Brain microvascular endothelial cell (primary cell): Measurements from ENCODE around the gene TSPO.

ENCODE experiments used
- DNase-seq: peaks from one replicate; pipeline ENCODE4 v3.0.0-alpha.2; 2020
- H3K27ac ChIP-seq: fragments of 250-450 bp; sonication (Bioruptor Pico); 2 replicates; pipeline ENCODE4 v1.5.1; 2020; ENCODE audit warnings: mild to moderate bottlenecking, moderate library complexity
- H3K27me3 ChIP-seq: fragments of 250-450 bp; sonication (Bioruptor Pico); replicated peaks from 2 replicates; pipeline ENCODE4 v1.5.1; 2020; ENCODE audit warnings: mild to moderate bottlenecking
- H3K36me3 ChIP-seq: fragments of 250-450 bp; sonication (Bioruptor Pico); replicated peaks from 2 replicates; pipeline ENCODE4 v1.5.1; 2020; ENCODE audit warnings: mild to moderate bottlenecking
- H3K4me3 ChIP-seq: 2 replicates; pipeline ENCODE4 v1.5.1; 2011; ENCODE audit warnings: low read depth, mild to moderate bottlenecking, control low read depth, low read length, moderate library complexity
- in situ Hi-C: cut with HindIII; loops from 2 replicates; pipeline ENCODE4 v1.10.0; 2017; ENCODE audit warnings: low sequenced_read_pairs, low pct_ligation_motif_present
- TF ChIP-seq, protein P1 (sequence below): IDR thresholded peaks from 2 replicates; pipeline ENCODE4 v1.5.1; 2011; ENCODE audit warnings: low read depth, mild to moderate bottlenecking, moderate library complexity, low read length, control low read depth, inconsistent platforms; ENCODE audit errors: missing control alignments

Gene TSPO

DNA sequence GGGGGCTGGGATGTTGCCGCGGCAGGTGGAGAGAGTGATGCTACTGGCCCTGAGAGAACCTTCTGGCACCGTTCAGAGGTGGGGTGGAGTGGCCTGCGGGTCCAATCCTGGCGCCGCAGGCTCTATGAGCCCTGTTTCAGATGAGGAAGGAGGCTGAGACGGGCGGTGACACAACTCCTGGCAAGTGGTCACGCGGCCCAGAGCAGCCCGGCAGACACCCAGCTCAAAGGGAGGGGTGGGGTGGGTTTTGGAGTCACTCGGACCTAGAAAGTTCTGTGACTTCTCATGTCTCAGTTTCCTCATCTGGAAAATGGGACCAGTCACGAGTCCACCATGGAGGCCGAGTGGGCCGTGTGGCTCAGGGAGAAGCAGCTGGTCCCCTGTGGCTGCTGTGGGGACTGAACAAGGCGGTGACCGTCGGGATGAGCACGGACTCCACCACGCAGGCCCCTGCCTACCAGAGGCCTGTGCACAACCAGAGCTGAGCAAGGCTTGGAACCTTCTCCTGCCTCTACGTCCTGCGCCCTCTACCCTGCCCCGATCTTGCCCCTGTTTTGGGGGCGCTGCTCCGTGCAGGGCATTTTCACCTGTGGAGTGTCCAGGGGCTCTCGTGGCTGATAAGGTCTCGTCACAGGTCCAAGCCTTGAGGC, 3.7 kb downstream of the TSPO start:
- no peak for DNase-seq
- in situ Hi-C loops: no loop called here
- no peak overlapping the region for H3K27ac ChIP-seq
- H3K36me3 ChIP-seq: peaks cover 21% of the 10 kb centered on the region
- H3K4me3 ChIP-seq: no peak overlapping the region
- TF ChIP-seq, protein P1, sequence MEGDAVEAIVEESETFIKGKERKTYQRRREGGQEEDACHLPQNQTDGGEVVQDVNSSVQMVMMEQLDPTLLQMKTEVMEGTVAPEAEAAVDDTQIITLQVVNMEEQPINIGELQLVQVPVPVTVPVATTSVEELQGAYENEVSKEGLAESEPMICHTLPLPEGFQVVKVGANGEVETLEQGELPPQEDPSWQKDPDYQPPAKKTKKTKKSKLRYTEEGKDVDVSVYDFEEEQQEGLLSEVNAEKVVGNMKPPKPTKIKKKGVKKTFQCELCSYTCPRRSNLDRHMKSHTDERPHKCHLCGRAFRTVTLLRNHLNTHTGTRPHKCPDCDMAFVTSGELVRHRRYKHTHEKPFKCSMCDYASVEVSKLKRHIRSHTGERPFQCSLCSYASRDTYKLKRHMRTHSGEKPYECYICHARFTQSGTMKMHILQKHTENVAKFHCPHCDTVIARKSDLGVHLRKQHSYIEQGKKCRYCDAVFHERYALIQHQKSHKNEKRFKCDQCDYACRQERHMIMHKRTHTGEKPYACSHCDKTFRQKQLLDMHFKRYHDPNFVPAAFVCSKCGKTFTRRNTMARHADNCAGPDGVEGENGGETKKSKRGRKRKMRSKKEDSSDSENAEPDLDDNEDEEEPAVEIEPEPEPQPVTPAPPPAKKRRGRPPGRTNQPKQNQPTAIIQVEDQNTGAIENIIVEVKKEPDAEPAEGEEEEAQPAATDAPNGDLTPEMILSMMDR: no peak
- no peaks in the 10 kb centered on the region for H3K27me3 ChIP-seq

DNA sequence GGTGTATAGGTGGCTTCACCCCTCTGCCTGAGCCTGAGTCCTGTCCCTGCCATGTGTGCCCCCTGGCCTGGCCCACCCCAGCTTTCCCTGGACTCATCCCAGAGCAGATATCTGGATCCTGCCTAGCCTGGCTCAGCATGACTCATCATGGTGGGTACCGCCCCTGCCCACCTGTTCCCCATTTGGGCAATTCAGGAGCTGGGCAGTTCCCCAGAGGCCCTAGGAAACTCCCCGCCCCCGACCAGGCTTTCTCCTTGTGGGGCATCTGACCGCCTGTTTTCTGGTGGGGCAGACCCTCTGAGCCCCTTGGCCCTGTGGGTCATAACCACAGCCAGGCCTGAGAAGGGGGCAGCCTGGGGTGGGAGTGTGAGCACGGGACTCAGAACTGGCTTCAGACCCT, 4.4 kb downstream of the TSPO start:
- in situ Hi-C loops: no loop called here
- no peak overlapping the region for H3K4me3 ChIP-seq
- H3K36me3 ChIP-seq: peaks cover 29% of the 10 kb centered on the region
- H3K27ac ChIP-seq: no peak overlapping the region
- DNase-seq: no peak
- TF ChIP-seq, protein P1: no peak
- no peaks in the 10 kb centered on the region for H3K27me3 ChIP-seq

DNA sequence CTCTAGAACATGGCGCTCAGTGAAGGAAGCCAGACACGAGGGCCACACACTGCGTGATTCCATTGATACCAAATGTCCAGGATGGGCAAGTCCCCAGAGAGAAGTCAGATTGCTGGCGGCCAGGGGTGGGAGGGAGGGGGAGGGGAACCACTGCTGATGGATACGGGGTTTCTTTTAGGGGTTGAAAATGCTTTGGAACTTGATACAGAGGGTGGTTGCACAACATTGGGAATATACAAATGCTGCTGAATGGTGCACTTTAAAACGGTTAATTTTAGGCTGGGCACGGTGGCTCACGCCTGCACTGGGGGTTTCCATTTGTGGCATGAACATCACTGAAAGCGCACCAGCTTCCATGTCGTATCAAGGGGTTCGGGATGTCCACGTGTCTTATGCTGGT, 5.1 kb downstream of the TSPO start:
- TF ChIP-seq, protein P1: no peak
- Histone ChIP-seq H3K4me3 (no peak overlapping the region), H3K27ac (no peak overlapping the region), H3K27me3 (no peaks in the 10 kb centered on the region), H3K36me3 (peaks cover 33% of the 10 kb centered on the region)
- in situ Hi-C loops: no loop called here
- DNase-seq: no peak

DNA sequence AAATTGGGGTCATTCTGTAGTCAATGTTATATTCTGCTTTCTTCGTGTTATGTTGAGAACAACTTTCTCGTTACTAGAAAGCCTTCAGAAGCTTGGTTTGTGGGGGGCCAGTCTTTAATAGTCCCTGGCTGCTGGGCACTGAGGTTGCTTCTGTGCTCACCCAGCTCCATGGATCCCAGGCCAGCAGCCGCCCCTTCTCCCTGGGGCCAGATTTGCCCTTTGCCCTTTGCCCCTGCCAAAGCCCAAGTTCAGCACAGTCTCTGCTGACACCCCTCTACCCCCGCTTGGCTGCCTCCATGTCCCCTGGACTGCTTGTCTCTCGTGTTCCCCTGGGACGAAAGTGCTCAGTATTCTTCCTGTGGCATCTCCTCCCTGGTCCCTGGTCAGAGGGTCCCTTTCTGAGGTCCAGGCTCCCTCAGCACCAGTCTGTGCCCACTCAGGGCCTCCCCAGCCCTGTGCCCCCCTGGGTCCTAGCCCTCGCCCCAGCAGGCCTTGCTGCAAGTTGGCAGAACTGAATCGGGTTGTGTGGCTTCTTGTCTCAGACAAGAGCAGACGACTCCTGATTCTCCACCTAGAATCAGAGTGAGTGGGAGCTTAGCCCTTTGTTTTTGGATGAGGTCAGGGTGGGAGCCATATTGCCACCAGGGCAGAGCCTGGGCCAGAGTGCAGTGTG, 6.7 kb downstream of the TSPO start:
- no peak for DNase-seq
- TF ChIP-seq, protein P1: no peak
- peaks cover 43% of the 10 kb centered on the region for H3K36me3 ChIP-seq
- no peaks in the 10 kb centered on the region for H3K27me3 ChIP-seq
- H3K27ac ChIP-seq: no peak overlapping the region
- in situ Hi-C loops: no loop called here
- no peak overlapping the region for H3K4me3 ChIP-seq

DNA sequence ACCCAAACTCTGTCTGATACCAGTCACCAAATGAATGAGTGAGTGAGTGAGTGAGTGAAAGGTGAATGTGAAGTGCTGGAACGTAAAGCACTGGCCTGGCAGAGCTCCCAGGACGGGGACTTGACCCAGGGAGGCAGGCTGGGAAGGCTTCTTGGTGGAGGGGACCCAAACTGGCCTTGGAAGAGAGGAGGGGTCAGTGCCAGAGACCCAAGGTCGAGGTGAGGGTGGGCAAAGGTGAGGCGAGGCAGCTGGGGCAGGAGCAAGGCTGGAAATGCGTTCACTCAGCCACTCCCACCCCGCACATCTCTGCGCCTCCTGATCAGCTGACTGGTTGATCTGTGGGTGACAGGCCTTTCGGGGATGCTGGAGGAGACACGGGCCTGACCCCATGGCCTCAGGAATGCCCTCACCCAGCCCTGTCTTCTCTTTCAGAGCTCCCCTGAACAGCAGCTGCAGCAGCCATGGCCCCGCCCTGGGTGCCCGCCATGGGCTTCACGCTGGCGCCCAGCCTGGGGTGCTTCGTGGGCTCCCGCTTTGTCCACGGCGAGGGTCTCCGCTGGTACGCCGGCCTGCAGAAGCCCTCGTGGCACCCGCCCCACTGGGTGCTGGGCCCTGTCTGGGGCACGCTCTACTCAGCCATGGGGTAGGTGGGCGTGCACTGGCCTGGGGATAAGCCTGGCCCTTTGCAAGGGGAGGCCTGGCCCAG, 7.6 kb downstream of the TSPO start:
- Histone ChIP-seq H3K27ac (no peak overlapping the region), H3K36me3 (peaks cover 43% of the 10 kb centered on the region), H3K4me3 (no peak overlapping the region), H3K27me3 (no peaks in the 10 kb centered on the region)
- in situ Hi-C loops: no loop called here
- no peak for DNase-seq
- TF ChIP-seq, protein P1: no peak
